ENCODE results near the gene ZDHHC4.

The ZDHHC4 gene

GRCh38 chr7:6547400-6547799, 29.9 kb upstream of the ZDHHC4 start:
- TF ChIP-seq ZNF274 (IDR thresholded peaks at IDR 0.05; ENCODE audit: low read depth, low read length) = no peak
- H3K4me3 ChIP-seq (ENCODE audit: low read length) = no peak overlapping the region

- H3K4me3 ChIP-seq (ENCODE audit: low read length) = no peak within 1 kb of the TSS
- no peak for TF ChIP-seq ZNF274 (IDR thresholded peaks at IDR 0.05; ENCODE audit: low read depth, low read length)
Observed at GRCh38 chr7:6551016-6551511, 26.2 kb upstream of the ZDHHC4 start, which contains the start of gene GRID2IP. GRID2IP (minus strand) TSS chr7:6551461; CDS start chr7:6551436, 25 bp downstream.

- no peak for TF ChIP-seq ZNF274 (IDR thresholded peaks at IDR 0.05; ENCODE audit: low read depth, low read length)
- H3K4me3 ChIP-seq (ENCODE audit: low read length) = no peak overlapping the region
Observed at GRCh38 chr7:6553448-6554044, 23.7 kb upstream of the ZDHHC4 start.

- no peak for TF ChIP-seq ZNF274 (IDR thresholded peaks at IDR 0.05; ENCODE audit: low read depth, low read length)
- H3K4me3 ChIP-seq (ENCODE audit: low read length) = no peak overlapping the region
Observed at GRCh38 chr7:6554848-6555247, 22.4 kb upstream of the ZDHHC4 start.

- H3K4me3 ChIP-seq (ENCODE audit: low read length) = no peak overlapping the region
- TF ChIP-seq ZNF274 (IDR thresholded peaks at IDR 0.05; ENCODE audit: low read depth, low read length) = no peak
Observed at GRCh38 chr7:6556196-6556595, 21.1 kb upstream of the ZDHHC4 start.

- H3K4me3 ChIP-seq (ENCODE audit: low read length) = no peak overlapping the region
- no peak for TF ChIP-seq ZNF274 (IDR thresholded peaks at IDR 0.05; ENCODE audit: low read depth, low read length)
Observed at GRCh38 chr7:6558837-6559236, 18.4 kb upstream of the ZDHHC4 start.

GRCh38 chr7:6559896-6560295, 17.4 kb upstream of the ZDHHC4 start:
- no peak overlapping the region for H3K4me3 ChIP-seq (ENCODE audit: low read length)
- no peak for TF ChIP-seq ZNF274 (IDR thresholded peaks at IDR 0.05; ENCODE audit: low read depth, low read length)

- TF ChIP-seq ZNF274 (IDR thresholded peaks at IDR 0.05; ENCODE audit: low read depth, low read length) = no peak
- no peak overlapping the region for H3K4me3 ChIP-seq (ENCODE audit: low read length)
Observed at GRCh38 chr7:6562106-6562505, 15.1 kb upstream of the ZDHHC4 start.

- H3K4me3 ChIP-seq (ENCODE audit: low read length) = no peak overlapping the region
- TF ChIP-seq ZNF274 (IDR thresholded peaks at IDR 0.05; ENCODE audit: low read depth, low read length) = no peak
Observed at GRCh38 chr7:6563936-6564770, 13.1 kb upstream of the ZDHHC4 start.

- TF ChIP-seq ZNF274 (IDR thresholded peaks at IDR 0.05; ENCODE audit: low read depth, low read length) = no peak
- no peak overlapping the region for H3K4me3 ChIP-seq (ENCODE audit: low read length)
Observed at GRCh38 chr7:6565655-6566054, 11.6 kb upstream of the ZDHHC4 start.

- no peak for TF ChIP-seq ZNF274 (IDR thresholded peaks at IDR 0.05; ENCODE audit: low read depth, low read length)
- H3K4me3 ChIP-seq (ENCODE audit: low read length) = no peak overlapping the region
Observed at GRCh38 chr7:6567886-6568285, 9.4 kb upstream of the ZDHHC4 start.

- no peak overlapping the region for H3K4me3 ChIP-seq (ENCODE audit: low read length)
- no peak for TF ChIP-seq ZNF274 (IDR thresholded peaks at IDR 0.05; ENCODE audit: low read depth, low read length)
Observed at GRCh38 chr7:6571160-6571779, 6.0 kb upstream of the ZDHHC4 start.

- no peak for TF ChIP-seq ZNF274 (IDR thresholded peaks at IDR 0.05; ENCODE audit: low read depth, low read length)
- H3K4me3 ChIP-seq (ENCODE audit: low read length) = no peak overlapping the region
Observed at GRCh38 chr7:6575281-6576023, 1.8 kb upstream of the ZDHHC4 start.

Measured in GM08714 (cell line).